ENCODE data around the gene RPS6KA4.

DNA sequence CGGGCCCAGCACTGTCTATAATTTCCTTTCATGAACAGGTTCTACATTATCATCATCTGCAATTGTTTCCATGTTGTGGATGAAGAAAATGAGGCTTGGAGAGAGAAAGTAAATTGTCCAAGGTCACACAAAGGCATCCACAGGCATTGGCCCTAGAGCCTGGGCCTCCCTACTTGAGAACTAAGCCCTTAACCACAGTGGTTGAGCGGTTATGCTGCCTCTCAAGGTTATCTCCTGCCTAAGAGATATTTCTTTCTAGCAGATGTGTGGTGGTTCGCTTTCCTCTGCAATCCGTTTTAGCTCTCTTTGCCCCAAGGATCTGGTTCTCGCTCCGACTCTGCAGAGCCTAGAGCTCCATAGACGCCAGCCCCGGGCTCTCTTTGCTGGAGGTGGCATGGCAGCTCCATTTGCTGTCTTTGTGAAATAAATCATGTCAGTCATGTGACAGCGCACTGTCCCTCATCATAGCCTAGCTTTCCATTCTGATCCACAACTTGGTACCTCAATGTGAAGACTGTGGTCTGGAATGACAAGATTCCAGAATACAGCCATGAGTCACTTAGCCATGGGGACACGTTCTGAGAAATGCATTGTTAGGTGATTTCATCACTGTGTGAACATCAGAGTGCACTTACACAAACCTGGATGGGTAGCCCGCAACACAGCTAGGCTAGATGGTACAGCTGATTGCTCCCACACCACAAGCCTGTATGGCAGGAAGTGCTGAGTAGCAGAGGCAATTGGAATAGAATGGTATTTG lies 27.2 kb downstream of the RPS6KA4 start:
- TF ChIP-seq, protein P1, sequence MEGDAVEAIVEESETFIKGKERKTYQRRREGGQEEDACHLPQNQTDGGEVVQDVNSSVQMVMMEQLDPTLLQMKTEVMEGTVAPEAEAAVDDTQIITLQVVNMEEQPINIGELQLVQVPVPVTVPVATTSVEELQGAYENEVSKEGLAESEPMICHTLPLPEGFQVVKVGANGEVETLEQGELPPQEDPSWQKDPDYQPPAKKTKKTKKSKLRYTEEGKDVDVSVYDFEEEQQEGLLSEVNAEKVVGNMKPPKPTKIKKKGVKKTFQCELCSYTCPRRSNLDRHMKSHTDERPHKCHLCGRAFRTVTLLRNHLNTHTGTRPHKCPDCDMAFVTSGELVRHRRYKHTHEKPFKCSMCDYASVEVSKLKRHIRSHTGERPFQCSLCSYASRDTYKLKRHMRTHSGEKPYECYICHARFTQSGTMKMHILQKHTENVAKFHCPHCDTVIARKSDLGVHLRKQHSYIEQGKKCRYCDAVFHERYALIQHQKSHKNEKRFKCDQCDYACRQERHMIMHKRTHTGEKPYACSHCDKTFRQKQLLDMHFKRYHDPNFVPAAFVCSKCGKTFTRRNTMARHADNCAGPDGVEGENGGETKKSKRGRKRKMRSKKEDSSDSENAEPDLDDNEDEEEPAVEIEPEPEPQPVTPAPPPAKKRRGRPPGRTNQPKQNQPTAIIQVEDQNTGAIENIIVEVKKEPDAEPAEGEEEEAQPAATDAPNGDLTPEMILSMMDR (IDR thresholded peaks at IDR 0.05), result no peak
- TF ChIP-seq POLR2A (IDR thresholded peaks at IDR 0.05), result no peak

All from uterus (tissue), 2 donors.